NB4 (cell line): Measurements from ENCODE around the gene LRRC74A.
A peak's percentile ranks its signal among the peaks of the same experiment; 100 is the strongest.

Source experiments
- DNase-seq: peaks from one replicate; pipeline ENCODE4 v3.0.0; 2010; ENCODE audit warnings: low read depth
- H3K4me3 ChIP-seq: one replicate; pipeline ENCODE4 v1.5.1; 2011; ENCODE audit warnings: mild to moderate bottlenecking, low read depth, low read length, moderate library complexity
- MYC ChIP-seq: IDR thresholded peaks from 2 replicates; pipeline ENCODE4 v1.6.1; 2011; ENCODE audit warnings: low read depth, low read length
- POLR2A ChIP-seq: IDR thresholded peaks from 2 replicates; pipeline ENCODE4 v1.6.1; 2011; ENCODE audit warnings: mild to moderate bottlenecking; ENCODE audit not compliant: insufficient read length; ENCODE audit errors: extremely low read depth
- TF ChIP-seq, protein P1 (sequence below): IDR thresholded peaks from one replicate; pipeline ENCODE4 v1.5.1; 2012; ENCODE audit warnings: low read depth, low read length
- TF ChIP-seq, protein P2 (sequence below): IDR thresholded peaks from 2 replicates; pipeline ENCODE4 v1.6.1; 2011; ENCODE audit warnings: low read depth, low read length

LRRC74A gene

DNA sequence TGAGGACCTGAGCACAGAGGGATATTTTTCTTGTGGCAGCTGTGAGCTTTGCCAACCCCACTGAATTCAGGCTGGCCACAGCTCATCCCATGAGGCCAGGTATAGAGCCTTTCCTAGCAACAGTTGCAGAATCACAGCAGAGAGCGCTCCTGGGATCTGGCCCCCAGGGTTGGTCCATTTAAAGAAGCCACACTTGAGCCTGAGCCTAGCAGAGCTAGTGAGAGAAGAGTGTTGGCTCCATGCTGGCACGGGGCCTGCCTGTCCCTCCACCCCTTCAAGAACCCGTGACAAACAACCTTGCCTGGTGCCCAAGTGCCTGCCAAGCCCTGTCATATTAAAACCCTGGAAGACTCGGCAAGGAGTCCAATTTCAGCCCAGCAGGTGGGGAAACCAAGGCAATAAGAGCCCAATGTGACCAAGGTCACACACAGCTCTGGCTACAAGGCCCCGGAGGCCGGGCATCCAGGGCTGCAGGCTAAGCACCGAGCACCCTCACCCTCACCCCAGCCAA, 91.6 kb downstream of the LRRC74A start:
- TF ChIP-seq MYC: no peak
- TF ChIP-seq, protein P1, sequence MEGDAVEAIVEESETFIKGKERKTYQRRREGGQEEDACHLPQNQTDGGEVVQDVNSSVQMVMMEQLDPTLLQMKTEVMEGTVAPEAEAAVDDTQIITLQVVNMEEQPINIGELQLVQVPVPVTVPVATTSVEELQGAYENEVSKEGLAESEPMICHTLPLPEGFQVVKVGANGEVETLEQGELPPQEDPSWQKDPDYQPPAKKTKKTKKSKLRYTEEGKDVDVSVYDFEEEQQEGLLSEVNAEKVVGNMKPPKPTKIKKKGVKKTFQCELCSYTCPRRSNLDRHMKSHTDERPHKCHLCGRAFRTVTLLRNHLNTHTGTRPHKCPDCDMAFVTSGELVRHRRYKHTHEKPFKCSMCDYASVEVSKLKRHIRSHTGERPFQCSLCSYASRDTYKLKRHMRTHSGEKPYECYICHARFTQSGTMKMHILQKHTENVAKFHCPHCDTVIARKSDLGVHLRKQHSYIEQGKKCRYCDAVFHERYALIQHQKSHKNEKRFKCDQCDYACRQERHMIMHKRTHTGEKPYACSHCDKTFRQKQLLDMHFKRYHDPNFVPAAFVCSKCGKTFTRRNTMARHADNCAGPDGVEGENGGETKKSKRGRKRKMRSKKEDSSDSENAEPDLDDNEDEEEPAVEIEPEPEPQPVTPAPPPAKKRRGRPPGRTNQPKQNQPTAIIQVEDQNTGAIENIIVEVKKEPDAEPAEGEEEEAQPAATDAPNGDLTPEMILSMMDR: no peak
- TF ChIP-seq, protein P2, sequence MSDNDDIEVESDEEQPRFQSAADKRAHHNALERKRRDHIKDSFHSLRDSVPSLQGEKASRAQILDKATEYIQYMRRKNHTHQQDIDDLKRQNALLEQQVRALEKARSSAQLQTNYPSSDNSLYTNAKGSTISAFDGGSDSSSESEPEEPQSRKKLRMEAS: no peak
- no peak for TF ChIP-seq POLR2A
- no peak overlapping the region for H3K4me3 ChIP-seq
- no peak for DNase-seq

DNA sequence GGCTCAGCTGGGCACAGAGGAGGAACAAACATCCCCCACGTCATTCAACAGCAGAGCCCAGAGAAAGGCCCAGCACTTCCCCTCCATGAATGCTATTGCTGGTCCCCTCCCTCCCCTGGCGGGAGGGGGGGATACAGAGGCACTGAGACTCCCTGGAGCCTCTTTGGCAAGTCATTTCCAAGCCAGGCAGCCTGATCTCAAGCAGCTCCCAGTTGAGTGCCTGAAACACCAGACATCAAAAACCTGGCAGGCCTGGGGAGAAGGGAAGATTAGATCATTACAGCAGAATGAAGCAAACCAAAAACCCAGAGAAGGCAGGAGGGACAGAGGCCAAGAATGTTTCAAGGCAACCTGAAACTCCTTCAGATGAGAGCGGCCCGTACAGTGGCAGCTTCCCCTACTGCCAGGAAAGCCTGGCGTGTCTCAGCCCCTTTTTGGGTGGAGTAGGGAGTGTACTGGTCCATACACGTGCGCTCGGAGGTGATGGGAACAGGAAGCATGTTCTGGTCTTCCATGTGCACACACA, 92.1 kb downstream of the LRRC74A start:
- no peak overlapping the region for H3K4me3 ChIP-seq
- TF ChIP-seq, protein P2: no peak
- TF ChIP-seq POLR2A (no peak), MYC (no peak)
- TF ChIP-seq, protein P1: no peak
- peak; percentile 67 for DNase-seq

DNA sequence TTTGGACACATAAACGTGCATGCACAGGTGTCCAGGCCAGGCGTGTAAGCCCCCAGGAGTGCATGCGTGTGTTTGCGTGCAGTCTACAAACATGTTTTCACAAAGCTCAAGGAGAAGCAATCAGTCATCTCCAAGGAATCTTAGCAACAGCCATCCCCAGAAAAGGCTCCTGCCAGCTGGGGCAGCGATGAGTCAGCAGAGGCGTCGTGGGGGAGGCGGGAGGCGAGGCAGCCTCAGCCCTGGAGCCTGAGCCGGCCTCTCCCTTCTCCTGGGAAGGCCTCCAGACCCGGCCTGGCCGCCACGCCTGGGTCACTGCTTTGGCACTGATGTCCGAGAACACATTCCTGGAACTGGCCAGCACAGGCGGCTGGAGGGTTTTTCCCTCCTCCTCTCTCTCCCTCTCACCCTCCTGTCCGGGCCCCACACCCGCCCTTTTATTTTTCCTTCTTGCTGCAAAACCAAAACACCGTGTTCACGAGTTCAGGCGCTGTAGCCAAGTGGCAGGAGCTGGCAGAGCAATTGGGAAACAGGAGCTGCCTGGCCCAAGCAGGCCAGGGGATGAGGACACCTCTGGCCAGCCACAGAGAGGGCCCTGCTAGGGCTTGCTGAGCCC, 92.7 kb downstream of the LRRC74A start:
- peak; percentile 68 for DNase-seq
- no peak overlapping the region for H3K4me3 ChIP-seq

More for the DNA sequence above, 92.7 kb downstream of the LRRC74A start:
- no peak for TF ChIP-seq MYC
- TF ChIP-seq, protein P2: no peak
